ENCODE data around the gene AMTN.
"Not testable (repeated sequence)": the region's sequence is repeated elsewhere in the genome, so short reads cannot be mapped to it uniquely, and the experiment has no call there.

Gene AMTN

GRCh38 chr4:70518269-70518668 lies at the start of gene AMTN:
AMTN (plus strand) TSS chr4:70518569; CDS start chr4:70518778, 209 bp downstream.
- no peak within 1 kb of the TSS for H3K4me3 ChIP-seq (ENCODE audit: low read depth, low read length)
- no peak for TF ChIP-seq CTCF (IDR thresholded peaks at IDR 0.05; ENCODE audit: insufficient read depth, low read depth, low read length, missing control alignments)
- DNase-seq (ENCODE audit: low read depth), result no peak

- TF ChIP-seq CTCF (IDR thresholded peaks at IDR 0.05; ENCODE audit: insufficient read depth, low read depth, low read length, missing control alignments), result no peak
- DNase-seq (ENCODE audit: low read depth), result no peak
- H3K4me3 ChIP-seq (ENCODE audit: low read depth, low read length), result no peak within 1 kb of the TSS
Measured at GRCh38 chr4:70471897-70472296, 46.5 kb upstream of the AMTN start, which contains the start of gene MUC7. MUC7 (plus strand) TSS chr4:70472197; CDS start chr4:70474022, 1,825 bp downstream.

GRCh38 chr4:70473679-70474078 lies 44.7 kb upstream of the AMTN start:
- DNase-seq (ENCODE audit: low read depth), result no peak
- H3K4me3 ChIP-seq (ENCODE audit: low read depth, low read length), result no peak overlapping the region
- no peak for TF ChIP-seq CTCF (IDR thresholded peaks at IDR 0.05; ENCODE audit: insufficient read depth, low read depth, low read length, missing control alignments)

- no peak for DNase-seq (ENCODE audit: low read depth)
- TF ChIP-seq CTCF (IDR thresholded peaks at IDR 0.05; ENCODE audit: insufficient read depth, low read depth, low read length, missing control alignments), result no peak
Measured at GRCh38 chr4:70488748-70489147, 29.6 kb upstream of the AMTN start.

GRCh38 chr4:70496231-70496630 lies 22.1 kb upstream of the AMTN start:
- no peak for TF ChIP-seq CTCF (IDR thresholded peaks at IDR 0.05; ENCODE audit: insufficient read depth, low read depth, low read length, missing control alignments)
- H3K4me3 ChIP-seq (ENCODE audit: low read depth, low read length), result no peak overlapping the region

More at GRCh38 chr4:70488748-70489147, 29.6 kb upstream of the AMTN start:
- no peak overlapping the region for H3K4me3 ChIP-seq (ENCODE audit: low read depth, low read length)

GRCh38 chr4:70501838-70502237 lies 16.5 kb upstream of the AMTN start:
- H3K4me3 ChIP-seq (ENCODE audit: low read depth, low read length); DNase-seq (ENCODE audit: low read depth): not testable (repeated sequence)

More at GRCh38 chr4:70496231-70496630, 22.1 kb upstream of the AMTN start:
- DNase-seq (ENCODE audit: low read depth), result no peak

- H3K4me3 ChIP-seq (ENCODE audit: low read depth, low read length), result no peak overlapping the region
- no peak for DNase-seq (ENCODE audit: low read depth)
- no peak for TF ChIP-seq CTCF (IDR thresholded peaks at IDR 0.05; ENCODE audit: insufficient read depth, low read depth, low read length, missing control alignments)
Measured at GRCh38 chr4:70504733-70505132, 13.6 kb upstream of the AMTN start.
